Panc1 (cell line): ENCODE data around the gene GRIN2A. TPM values are rescaled to one million over a fixed set of nuclear protein-coding genes. Genes with fewer than 3 reads are reported as not detected.

Experiments used
- ATAC-seq: fragments of 200-7000 bp; cut with Tn5 transposase; 2 replicates; pipeline ENCODE4 v1.9.1; 2020; ENCODE audit warnings: mild to moderate bottlenecking, moderate library complexity
- BruUV-seq: library from RNA; stranded (reverse); fragments of 400-500 nt; replicated peaks from 2 replicates; lab custom pipeline; 2021; lab: Mats Ljungman, UMichigan
- CTCF ChIA-PET: fragments of 300-600 bp; sonication (Branson Sonifier 250); formaldehyde crosslinking; loops from one replicate; lab custom pipeline; 2022; ENCODE audit warnings: antibody characterized with exemption; lab: Charles Lee
- POLR2A ChIA-PET: fragments of 300-600 bp; sonication (Branson Sonifier 250); formaldehyde crosslinking; loops from one replicate; lab custom pipeline; 2022; ENCODE audit warnings: antibody characterized with exemption; lab: Charles Lee
- DNase-seq: peaks from one replicate; pipeline ENCODE4 v3.0.0-alpha.2; 2010; ENCODE audit warnings: low read depth, low spot score
- H3K27ac ChIP-seq: 2 replicates; pipeline ENCODE4 v1.5.1; 2011; ENCODE audit warnings: mild to moderate bottlenecking, low read length, inconsistent platforms
- H3K27me3 ChIP-seq: fragments of 200-500 bp; sonication (Bioruptor generic); 2 replicates; pipeline ENCODE4 v1.6.0; 2014; ENCODE audit warnings: low read length, inconsistent platforms; ENCODE audit not compliant: control insufficient read depth, insufficient read depth
- H3K36me3 ChIP-seq: fragments of 200-500 bp; sonication (Bioruptor generic); 2 replicates; pipeline ENCODE4 v1.5.1; 2014; ENCODE audit warnings: inconsistent platforms, mild to moderate bottlenecking, low read length, moderate library complexity; ENCODE audit not compliant: control insufficient read depth, insufficient read depth
- H3K4me1 ChIP-seq: 2 replicates; pipeline ENCODE4 v1.5.1; 2011; ENCODE audit warnings: inconsistent platforms, mild to moderate bottlenecking, low read length, moderate library complexity; ENCODE audit not compliant: control insufficient read depth, insufficient read depth
- H3K4me3 ChIP-seq, 2 experiments: 2 replicates each; pipeline ENCODE4 v1.5.1; 2011 to 2012; ENCODE audit warnings: low read depth in 2 of 2, low read length in 2 of 2, mild to moderate bottlenecking in 2 of 2, inconsistent platforms in 1 of 2, moderate library complexity in 1 of 2
- H3K9me3 ChIP-seq: fragments of 200-500 bp; sonication (Bioruptor generic); 2 replicates; pipeline ENCODE4 v1.5.1; 2014; ENCODE audit warnings: low read depth, mild to moderate bottlenecking, inconsistent platforms, low read length, moderate library complexity; ENCODE audit not compliant: control insufficient read depth, insufficient read depth
- CTCF ChIP-seq: fragments of 450-650 bp; IDR thresholded peaks from 2 replicates; pipeline ENCODE4 v1.5.1; 2017; ENCODE audit warnings: mild to moderate bottlenecking
- POLR2AphosphoS5 ChIP-seq: IDR thresholded peaks from 2 replicates; pipeline ENCODE4 v1.6.1; 2012; ENCODE audit warnings: mild to moderate bottlenecking, low read depth, low read length, moderate library complexity
- REST ChIP-seq, 2 experiments: IDR thresholded peaks; 2 replicates each; pipeline ENCODE4 v1.6.1; 2011 to 2012; ENCODE audit warnings: low read depth in 2 of 2, control low read depth in 1 of 2, low read length in 1 of 2, mild to moderate bottlenecking in 1 of 2, moderate library complexity in 1 of 2; ENCODE audit not compliant: insufficient read depth in 1 of 2
- SIN3A ChIP-seq: IDR thresholded peaks from 2 replicates; pipeline ENCODE4 v1.6.1; 2012; ENCODE audit warnings: low read depth, mild to moderate bottlenecking, low read length, moderate library complexity, borderline replicate concordance; ENCODE audit not compliant: insufficient read depth
- TCF7L2 ChIP-seq: IDR thresholded peaks from 2 replicates; pipeline ENCODE4 v1.6.1; 2011; ENCODE audit warnings: mild to moderate bottlenecking, low read depth, low read length, inconsistent platforms
- in situ Hi-C: cut with HindIII; loops from 2 replicates; pipeline ENCODE4 v1.10.0; 2016; ENCODE audit warnings: low sequenced_read_pairs, low pct_unique_long_range_greater_than_20kb
- intact Hi-C: fragments of 100-400 bp; cut with micrococcal nuclease; formaldehyde crosslinking; loops from one replicate; pipeline ENCODE4 v1.10.0; 2022; ENCODE audit not compliant: unreplicated experiment
- total RNA-seq: library from RNA; stranded (reverse); gene quantifications from one replicate; pipeline ENCODE4 v1.2.1, GENCODE V29; 2021; ENCODE audit not compliant: unreplicated experiment

Gene GRIN2A
- total RNA-seq, 1 experiment from 2014 or later = 12.3 TPM

- POLR2A ChIA-PET = no interaction called here
- H3K27ac ChIP-seq = no peak overlapping the region
- H3K4me1 ChIP-seq = no peaks in the 10 kb centered on the region
- H3K9me3 ChIP-seq = no peaks in the 10 kb centered on the region
- no peak for TF ChIP-seq POLR2AphosphoS5
- no peak for TF ChIP-seq CTCF
- TF ChIP-seq TCF7L2 = no peak
- TF ChIP-seq REST (IDR thresholded peaks at IDR 0.05; ENCODE audit: insufficient read depth in 1 of 2, low read depth in 2 of 2, low read length in 1 of 2) = no peak
- no peak for TF ChIP-seq SIN3A
- H3K36me3 ChIP-seq = no peaks in the 10 kb centered on the region
- H3K27me3 ChIP-seq = no peaks in the 10 kb centered on the region
- intact Hi-C loops (no loop called here), in situ Hi-C loops (no loop called here)
- no peak overlapping the region for H3K4me3 ChIP-seq
- CTCF ChIA-PET = no interaction called here
- no TSS peak for BruUV-seq
- ATAC-seq (no peak), DNase-seq (no peak)
These were observed 425.8 kb downstream of the GRIN2A start for GRCh38 chr16:9756434-9756833.

DNA sequence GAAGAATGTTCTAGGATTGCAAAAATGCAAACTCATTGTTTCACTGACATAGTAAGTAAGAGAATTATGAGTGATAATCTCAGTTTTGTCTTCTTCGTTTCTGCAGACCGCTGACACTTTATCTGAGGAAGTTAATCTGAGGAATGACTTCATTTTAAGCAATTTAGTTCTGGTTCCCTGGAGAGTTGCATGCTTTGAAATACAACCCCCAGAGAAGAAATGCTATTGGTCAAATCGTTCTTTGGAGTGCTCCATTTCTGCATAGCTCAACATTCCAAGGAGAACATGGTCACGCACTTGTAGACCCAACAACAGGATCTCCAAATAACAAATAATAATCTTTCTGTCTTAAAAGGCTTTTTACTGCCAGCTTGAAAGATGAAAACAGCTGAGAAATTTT lies 427.1 kb downstream of the GRIN2A start:
- DNase-seq = no peak
- Histone ChIP-seq H3K36me3 (no peaks in the 10 kb centered on the region), H3K4me1 (no peaks in the 10 kb centered on the region), H3K27ac (no peak overlapping the region), H3K4me3 (no peak overlapping the region), H3K9me3 (no peaks in the 10 kb centered on the region), H3K27me3 (no peaks in the 10 kb centered on the region)
- no peak for ATAC-seq
- CTCF ChIA-PET = no interaction called here
- BruUV-seq = no TSS peak
- intact Hi-C loops = no loop called here
- POLR2A ChIA-PET = no interaction called here
- in situ Hi-C loops = no loop called here
- TF ChIP-seq SIN3A (no peak), POLR2AphosphoS5 (no peak), TCF7L2 (no peak), REST (IDR thresholded peaks at IDR 0.05; ENCODE audit: insufficient read depth in 1 of 2, low read depth in 2 of 2, low read length in 1 of 2) (no peak), CTCF (no peak)
